ENCODE measurements around the gene SSBP3. TPM values are rescaled to one million over a fixed set of nuclear protein-coding genes. Genes with fewer than 3 reads are reported as not detected.

Gene SSBP3
- total and polyA plus RNA-seq, 2 of the 13 experiments (the other 11 are each of a cell fraction or from before 2014, with no cell fraction given), result 8.5 to 17.6 TPM

GRCh38 chr1:54265659-54266058 lies 140.5 kb downstream of the SSBP3 start:
- Histone ChIP-seq H3K9me3 (ENCODE audit: low read length) (no peaks in the 10 kb centered on the region), H3K27me3 (ENCODE audit: control insufficient read depth in 1 of 2, insufficient read depth in 2 of 2, low read length in 2 of 2) (no peaks in the 10 kb centered on the region), H3K27ac (ENCODE audit: extremely low read length, insufficient read depth, low read length) (no peak overlapping the region), H4K20me1 (ENCODE audit: insufficient read depth, low read length) (no peaks in the 10 kb centered on the region), H3K4me1 (ENCODE audit: insufficient read depth, low read length) (peaks cover 17% of the 10 kb centered on the region), H3K9ac (ENCODE audit: insufficient read depth, low read depth, low read length) (no peak overlapping the region), H2AFZ (ENCODE audit: low read length) (no peak overlapping the region), H3K36me3 (replicated peaks in 1 of 2; ENCODE audit: control insufficient read depth in 1 of 2, insufficient read depth in 2 of 2, low read length in 2 of 2) (peaks cover 0 to 3% of the 10 kb centered on the region in 2 experiments; a peak in 3 of 5 replicates), H3K4me2 (ENCODE audit: low read depth, low read length) (no peak overlapping the region), H3K4me3 (replicated peaks in 1 of 3; ENCODE audit: insufficient read depth in 1 of 3, low read depth in 2 of 3, low read length in 3 of 3) (no peak overlapping the region), H3K79me2 (ENCODE audit: insufficient read depth, low read length) (no peaks in the 10 kb centered on the region)
- TF ChIP-seq XBP1 (CRISPR knock-in tag; IDR thresholded peaks at IDR 0.05) (no peak), ZNF121 (CRISPR knock-in tag; IDR thresholded peaks at IDR 0.05) (no peak), ZBED4 (CRISPR knock-in tag; IDR thresholded peaks at IDR 0.05; ENCODE audit: borderline replicate concordance) (no peak), ZNF564 (CRISPR knock-in tag; IDR thresholded peaks at IDR 0.05) (no peak), TAF1 (CRISPR knock-in tag; IDR thresholded peaks at IDR 0.05) (no peak), ZFP36L2 (CRISPR knock-in tag; IDR thresholded peaks at IDR 0.05) (no peak), HCFC1 (IDR thresholded peaks at IDR 0.05; ENCODE audit: low read depth, low read length) (no peak), PLRG1 (conservative IDR thresholded peaks at IDR 0.05) (no peak), RCOR2 (CRISPR knock-in tag; IDR thresholded peaks at IDR 0.05) (no peak), ZNF614 (CRISPR knock-in tag; IDR thresholded peaks at IDR 0.05; ENCODE audit: borderline replicate concordance) (no peak), ZC3H4 (CRISPR knock-in tag; IDR thresholded peaks at IDR 0.05; ENCODE audit: borderline replicate concordance) (no peak), NKX3-1 (CRISPR knock-in tag; IDR thresholded peaks at IDR 0.05) (no peak), SP1 (IDR thresholded peaks at IDR 0.05) (no peak), SP1 (CRISPR knock-in tag; IDR thresholded peaks at IDR 0.05) (no peak), KLF15 (CRISPR knock-in tag; IDR thresholded peaks at IDR 0.05; ENCODE audit: borderline replicate concordance) (no peak), KDM1A (CRISPR knock-in tag; IDR thresholded peaks at IDR 0.05) (no peak), POGK (CRISPR knock-in tag; conservative IDR thresholded peaks at IDR 0.05) (no peak), KAT2B (IDR thresholded peaks at IDR 0.05; ENCODE audit: borderline replicate concordance, low read depth, low read length) (no peak), ZNF546 (CRISPR knock-in tag; conservative IDR thresholded peaks at IDR 0.05) (no peak), IRX3 (CRISPR knock-in tag; IDR thresholded peaks at IDR 0.05; ENCODE audit: borderline replicate concordance, low read depth) (no peak), KDM3A (CRISPR knock-in tag; IDR thresholded peaks at IDR 0.05; ENCODE audit: low read depth) (no peak)
- POLR2A ChIA-PET, result no interaction called here
- DNase-seq (ENCODE audit: low spot score), result no peak
- no TSS peak for BruUV-seq (replicated peaks)
- CTCF ChIA-PET (ENCODE audit: low intra/inter-chr PET ratio, low total read pairs), result no interaction called here
- intact Hi-C loops (cut with micrococcal nuclease; ENCODE audit: unreplicated experiment), result no loop called here
- 91% methylated on average over 6 of the region's 6 CpGs for WGBS (ENCODE audit: low lambda C conversion rate)
- no peak for FAIRE-seq
- ATAC-seq, result no peak
- in situ Hi-C loops (cut with HindIII; ENCODE audit: extremely low pct_ligation_motif_present, low pct_unique_long_range_greater_than_20kb), result no loop called here
